ENCODE data around the gene C1orf87.

C1orf87 gene

GRCh38 chr1:60034999-60035398 is 38.6 kb downstream of the C1orf87 start:
- Histone ChIP-seq H3K27ac (no peak overlapping the region), H3K4me1 (peaks cover 0 to 32% (median 0%) of the 10 kb centered on the region in 4 donors), H3K36me3 (no peaks in the 10 kb centered on the region), H3K4me3 (no peak overlapping the region), H3K27me3 (no peaks in the 10 kb centered on the region), H3K9me3 (no peaks in the 10 kb centered on the region)
- intact Hi-C loops (cut with DNase I; ENCODE audit: low total_unique reads) = no loop called here
- DNase-seq = peak in 1 of 2 donors; percentile 21
- TF ChIP-seq, protein P1, sequence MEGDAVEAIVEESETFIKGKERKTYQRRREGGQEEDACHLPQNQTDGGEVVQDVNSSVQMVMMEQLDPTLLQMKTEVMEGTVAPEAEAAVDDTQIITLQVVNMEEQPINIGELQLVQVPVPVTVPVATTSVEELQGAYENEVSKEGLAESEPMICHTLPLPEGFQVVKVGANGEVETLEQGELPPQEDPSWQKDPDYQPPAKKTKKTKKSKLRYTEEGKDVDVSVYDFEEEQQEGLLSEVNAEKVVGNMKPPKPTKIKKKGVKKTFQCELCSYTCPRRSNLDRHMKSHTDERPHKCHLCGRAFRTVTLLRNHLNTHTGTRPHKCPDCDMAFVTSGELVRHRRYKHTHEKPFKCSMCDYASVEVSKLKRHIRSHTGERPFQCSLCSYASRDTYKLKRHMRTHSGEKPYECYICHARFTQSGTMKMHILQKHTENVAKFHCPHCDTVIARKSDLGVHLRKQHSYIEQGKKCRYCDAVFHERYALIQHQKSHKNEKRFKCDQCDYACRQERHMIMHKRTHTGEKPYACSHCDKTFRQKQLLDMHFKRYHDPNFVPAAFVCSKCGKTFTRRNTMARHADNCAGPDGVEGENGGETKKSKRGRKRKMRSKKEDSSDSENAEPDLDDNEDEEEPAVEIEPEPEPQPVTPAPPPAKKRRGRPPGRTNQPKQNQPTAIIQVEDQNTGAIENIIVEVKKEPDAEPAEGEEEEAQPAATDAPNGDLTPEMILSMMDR (IDR thresholded peaks at IDR 0.05) = no peak

GRCh38 chr1:60033066-60033465 is 40.5 kb downstream of the C1orf87 start:
- H3K27ac ChIP-seq = no peak overlapping the region
- TF ChIP-seq, protein P1 (IDR thresholded peaks at IDR 0.05) = no peak
- intact Hi-C loops (cut with DNase I; ENCODE audit: low total_unique reads) = no loop called here

GRCh38 chr1:60031146-60031545 is 42.4 kb downstream of the C1orf87 start:
- Histone ChIP-seq H3K4me3 (no peak overlapping the region), H3K4me1 (peaks cover 0 to 20% (median 0%) of the 10 kb centered on the region in 4 donors), H3K9me3 (no peaks in the 10 kb centered on the region), H3K27me3 (no peaks in the 10 kb centered on the region), H3K27ac (no peak overlapping the region), H3K36me3 (no peaks in the 10 kb centered on the region)
- TF ChIP-seq, protein P1 (IDR thresholded peaks at IDR 0.05) = no peak
- no peak for DNase-seq
- intact Hi-C loops (cut with DNase I; ENCODE audit: low total_unique reads) = no loop called here

More at GRCh38 chr1:60033066-60033465, 40.5 kb downstream of the C1orf87 start:
- no peaks in the 10 kb centered on the region for H3K36me3 ChIP-seq
- H3K4me3 ChIP-seq = no peak overlapping the region
- no peak for DNase-seq
- peaks cover 0 to 32% (median 0%) of the 10 kb centered on the region in 4 donors for H3K4me1 ChIP-seq
- H3K27me3 ChIP-seq = no peaks in the 10 kb centered on the region
- no peaks in the 10 kb centered on the region for H3K9me3 ChIP-seq

DNA sequence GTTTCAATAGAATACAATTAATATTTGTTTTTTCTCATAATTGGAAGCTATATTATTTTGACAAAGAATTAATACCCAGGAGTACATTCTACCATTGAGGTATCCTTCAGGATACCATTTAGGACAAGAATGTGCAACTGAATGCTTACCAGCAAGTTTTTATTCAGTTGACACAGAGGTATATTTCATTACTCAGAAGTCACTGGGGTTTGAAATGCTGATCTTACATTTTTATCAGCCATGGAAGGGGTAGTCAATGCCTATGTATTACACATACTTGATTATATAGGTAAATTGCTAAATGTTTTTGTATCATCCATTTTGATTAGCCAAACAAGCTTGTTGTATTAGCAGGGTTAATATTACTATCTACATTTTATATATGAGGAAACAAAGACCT is 48.0 kb downstream of the C1orf87 start:
- no peak overlapping the region for H3K27ac ChIP-seq
- intact Hi-C loops (cut with DNase I; ENCODE audit: low total_unique reads) = no loop called here
- no peak for DNase-seq
- H3K27me3 ChIP-seq = no peaks in the 10 kb centered on the region
- no peaks in the 10 kb centered on the region for H3K4me1 ChIP-seq
- no peaks in the 10 kb centered on the region for H3K36me3 ChIP-seq
- TF ChIP-seq, protein P1 (IDR thresholded peaks at IDR 0.05) = no peak
- no peak overlapping the region for H3K4me3 ChIP-seq
- H3K9me3 ChIP-seq = no peaks in the 10 kb centered on the region

GRCh38 chr1:60017508-60018205 is 55.9 kb downstream of the C1orf87 start:
- H3K4me3 ChIP-seq = no peak overlapping the region
- H3K27ac ChIP-seq = no peak overlapping the region
- intact Hi-C loops (cut with DNase I; ENCODE audit: low total_unique reads) = no loop called here
- TF ChIP-seq, protein P1 (IDR thresholded peaks at IDR 0.05) = no peak
- DNase-seq = no peak
- H3K9me3 ChIP-seq = peaks cover 0 to 9% (median 4%) of the 10 kb centered on the region in 3 donors
- no peaks in the 10 kb centered on the region for H3K36me3 ChIP-seq
- no peaks in the 10 kb centered on the region for H3K4me1 ChIP-seq
- no peaks in the 10 kb centered on the region for H3K27me3 ChIP-seq
